Activated CD8-positive, alpha-beta memory T cell treated with anti-CD3 and anti-CD28 coated beads for 36 hours (primary cell): ENCODE results near the gene CHD2. TPM values are rescaled to one million over a fixed set of nuclear protein-coding genes. Genes with fewer than 3 reads are reported as not detected.

ENCODE experiments used
- CTCF ChIA-PET: fragments of 350-600 bp; sonication (Branson Sonifier 250); formaldehyde crosslinking; loops from one replicate; lab custom pipeline; 2021; ENCODE audit warnings: antibody characterized with exemption; lab: Charles Lee
- POLR2A ChIA-PET: fragments of 350-600 bp; sonication (Branson Sonifier 250); formaldehyde crosslinking; loops from one replicate; lab custom pipeline; 2021; ENCODE audit warnings: antibody characterized with exemption; lab: Charles Lee
- total RNA-seq, 2 experiments: library from RNA; stranded (reverse); gene quantifications; one replicate each; pipeline ENCODE4 v1.2.3, GENCODE V29; 2021

The CHD2 gene
- total RNA-seq, 2 experiments from 2014 or later: 90.6 to 92.3 TPM

DNA sequence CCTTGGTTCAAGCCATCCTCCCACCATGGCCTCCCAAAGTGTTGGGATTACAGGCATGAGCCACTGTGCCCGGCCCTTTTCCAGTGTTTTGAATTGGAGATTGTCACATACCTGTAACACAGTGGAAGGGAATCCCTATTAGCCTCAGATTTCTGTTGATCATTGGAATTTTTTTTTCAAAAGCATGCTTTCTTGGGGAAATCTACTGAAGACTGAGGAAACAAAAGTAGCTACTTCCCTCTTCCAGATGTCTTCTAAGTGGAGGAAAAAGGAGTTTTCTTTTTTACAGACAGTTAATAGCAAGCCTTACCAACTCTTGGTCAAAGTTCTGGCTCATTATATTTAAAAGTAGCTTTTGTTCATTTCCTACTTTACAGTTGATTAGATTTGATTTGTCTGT is 33.7 kb downstream of the CHD2 start:
- CTCF ChIA-PET: no interaction called here
- POLR2A ChIA-PET: interaction anchor here (1.0 kb wide), 1 partner anchor 8 kb away, joined by 3 read pairs; no protein-coding TSS in a partner anchor

DNA sequence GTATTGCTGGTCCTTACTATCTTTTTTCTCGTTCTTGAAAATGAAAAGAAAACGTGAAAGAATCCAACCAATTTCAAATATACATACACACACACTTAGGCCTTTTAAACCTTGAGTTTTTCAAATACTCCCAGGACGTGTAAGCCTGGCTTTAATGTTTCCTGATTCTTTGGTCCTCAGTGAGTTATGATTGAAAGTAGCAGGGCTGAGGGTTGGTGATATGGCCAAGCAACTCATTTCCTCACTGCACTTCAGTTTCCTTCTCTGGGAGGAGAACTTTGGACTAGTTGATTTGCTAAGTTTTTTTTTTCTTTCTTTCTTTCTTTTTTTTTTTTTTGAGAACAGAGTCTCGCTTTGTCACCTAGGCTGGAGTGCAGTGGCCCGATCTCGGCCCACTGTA is 34.6 kb downstream of the CHD2 start:
- ChIA-PET CTCF (no interaction called here), POLR2A (interaction anchor here (1.0 kb wide), 1 partner anchor 9 kb away, joined by 3 read pairs; no protein-coding TSS in a partner anchor)

- POLR2A ChIA-PET: no interaction called here
- CTCF ChIA-PET: interaction anchor here (1.2 kb wide), 1 partner anchor 140 kb away, joined by 3 read pairs; no protein-coding TSS in a partner anchor
These were observed 36.0 kb downstream of the CHD2 start for GRCh38 chr15:92936138-92936537.

DNA sequence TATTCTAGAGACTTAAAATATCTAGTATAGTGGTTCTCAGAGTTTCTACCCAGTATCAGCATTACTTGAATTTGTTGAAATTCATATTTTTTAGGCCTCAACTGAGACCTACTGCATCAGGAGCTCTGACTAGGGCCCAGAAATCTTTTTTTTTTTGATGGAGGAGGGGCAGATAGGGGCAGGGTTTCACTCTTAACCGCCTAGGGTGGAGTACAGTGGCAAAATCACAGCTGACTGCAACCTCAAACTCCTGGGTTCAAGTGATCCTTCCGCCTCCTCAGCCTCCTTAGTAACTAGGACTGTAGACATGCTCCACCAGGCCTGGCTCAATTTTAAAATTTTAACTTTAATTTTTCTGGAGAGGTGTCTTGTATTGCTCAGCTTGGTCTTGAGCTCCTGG is 36.6 kb downstream of the CHD2 start:
- ChIA-PET POLR2A (no interaction called here), CTCF (interaction anchor here (0.8 to 1.9 kb wide), 3 partner anchors 12 to 141 kb away, joined by 3 to 5 read pairs (median 3); no protein-coding TSS in a partner anchor)

DNA sequence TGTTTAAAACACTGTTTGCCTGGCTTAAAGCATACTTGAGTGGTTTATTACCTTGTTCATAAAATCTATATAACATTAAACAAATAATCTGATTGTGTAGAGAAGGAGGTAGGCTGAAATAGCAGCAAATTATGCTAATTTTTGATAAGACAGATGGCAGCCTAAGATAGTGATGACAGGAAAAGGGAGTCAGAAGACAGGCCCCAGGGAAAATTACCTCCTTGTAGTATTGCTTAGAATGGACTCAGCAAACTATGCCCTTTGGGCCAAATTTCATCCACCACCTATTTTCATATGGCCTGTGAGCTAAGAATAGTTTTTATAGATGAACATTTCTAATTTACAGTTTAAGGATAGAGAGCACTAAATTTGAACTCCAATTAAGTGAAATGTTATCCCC is 37.8 kb downstream of the CHD2 start:
- CTCF ChIA-PET: interaction anchor here (1.4 to 1.9 kb wide), 2 partner anchors 17 to 20 kb away, joined by 3 to 5 read pairs; no protein-coding TSS in a partner anchor

GRCh38 chr15:92938387-92938786 is 38.3 kb downstream of the CHD2 start:
- ChIA-PET POLR2A (no interaction called here), CTCF (interaction anchor here (1.4 to 1.9 kb wide), 2 partner anchors 17 to 21 kb away, joined by 3 to 5 read pairs; no protein-coding TSS in a partner anchor)

More for the DNA sequence above, 37.8 kb downstream of the CHD2 start:
- POLR2A ChIA-PET: no interaction called here

- POLR2A ChIA-PET: interaction anchor here (1.0 kb wide), 1 partner anchor 38 kb away, joined by 3 read pairs; no protein-coding TSS in a partner anchor
- CTCF ChIA-PET: no interaction called here
These were observed 41.5 kb downstream of the CHD2 start for GRCh38 chr15:92941668-92942067.

DNA sequence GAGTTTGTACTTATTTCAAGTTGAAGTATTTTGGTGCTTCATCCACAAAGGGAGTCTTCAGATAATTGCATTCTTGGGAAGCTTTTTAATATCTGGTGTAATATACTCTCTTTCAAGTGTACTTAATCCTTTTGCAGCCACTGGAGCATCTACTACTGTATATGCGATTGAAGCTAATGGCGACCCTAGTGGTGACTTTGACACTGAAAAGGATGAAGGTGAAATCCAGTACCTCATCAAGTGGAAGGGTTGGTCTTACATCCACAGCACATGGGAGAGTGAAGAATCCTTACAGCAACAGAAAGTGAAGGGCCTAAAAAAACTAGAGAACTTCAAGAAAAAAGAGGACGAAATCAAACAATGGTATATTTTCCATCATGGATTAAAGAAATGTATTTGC is 42.6 kb downstream of the CHD2 start:
- POLR2A ChIA-PET: no interaction called here
- CTCF ChIA-PET: no interaction called here

DNA sequence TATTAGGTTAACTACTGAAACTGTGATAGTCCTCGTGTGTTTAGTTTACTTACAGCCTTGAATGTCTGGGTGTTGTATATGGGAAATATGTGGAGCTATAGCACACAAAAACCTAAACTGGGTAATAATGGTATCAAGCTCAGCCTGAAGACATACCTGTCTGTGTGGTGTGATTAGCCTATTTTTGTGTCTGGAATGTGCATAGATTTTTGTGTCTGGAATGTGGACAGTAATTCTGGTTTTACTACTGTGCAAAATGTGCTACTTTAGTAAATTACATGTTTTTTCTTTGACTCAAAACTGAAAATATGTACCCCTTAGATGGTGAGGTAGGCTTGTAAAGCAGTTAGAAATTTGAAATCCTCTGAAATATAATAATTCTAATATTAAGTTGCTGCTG is 43.5 kb downstream of the CHD2 start:
- CTCF ChIA-PET: no interaction called here
- POLR2A ChIA-PET: no interaction called here

DNA sequence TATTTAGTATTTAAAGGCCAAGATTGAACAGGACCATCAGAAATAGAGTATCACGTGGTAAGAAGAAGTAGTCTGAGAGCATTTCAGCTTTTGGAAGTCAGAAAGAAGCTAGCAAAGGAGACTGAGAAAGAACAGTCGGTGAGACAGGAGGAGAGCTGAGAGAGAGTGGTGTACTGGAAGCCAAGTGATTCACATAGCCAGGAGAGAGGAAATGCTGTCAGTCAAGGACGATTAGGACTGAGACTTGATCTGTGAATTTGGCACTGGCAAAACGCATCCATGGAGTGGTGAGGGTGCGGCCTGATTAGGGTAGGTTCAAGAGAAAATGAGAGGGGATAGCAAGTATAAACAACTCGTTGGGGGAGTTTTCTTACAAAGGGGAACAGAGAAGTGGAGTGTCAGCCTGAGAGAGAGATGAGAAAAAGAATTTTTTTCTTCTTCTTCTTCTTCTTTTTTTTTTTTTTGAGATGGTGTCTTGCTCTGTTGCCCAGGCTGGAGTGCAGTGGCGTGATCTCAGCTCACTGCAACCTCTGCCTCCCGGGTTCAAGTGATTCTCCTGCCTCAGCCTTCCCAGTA is 44.9 kb downstream of the CHD2 start:
- ChIA-PET POLR2A (no interaction called here), CTCF (interaction anchor here (0.7 kb wide), 1 partner anchor 84 kb away, joined by 3 read pairs; no protein-coding TSS in a partner anchor)

DNA sequence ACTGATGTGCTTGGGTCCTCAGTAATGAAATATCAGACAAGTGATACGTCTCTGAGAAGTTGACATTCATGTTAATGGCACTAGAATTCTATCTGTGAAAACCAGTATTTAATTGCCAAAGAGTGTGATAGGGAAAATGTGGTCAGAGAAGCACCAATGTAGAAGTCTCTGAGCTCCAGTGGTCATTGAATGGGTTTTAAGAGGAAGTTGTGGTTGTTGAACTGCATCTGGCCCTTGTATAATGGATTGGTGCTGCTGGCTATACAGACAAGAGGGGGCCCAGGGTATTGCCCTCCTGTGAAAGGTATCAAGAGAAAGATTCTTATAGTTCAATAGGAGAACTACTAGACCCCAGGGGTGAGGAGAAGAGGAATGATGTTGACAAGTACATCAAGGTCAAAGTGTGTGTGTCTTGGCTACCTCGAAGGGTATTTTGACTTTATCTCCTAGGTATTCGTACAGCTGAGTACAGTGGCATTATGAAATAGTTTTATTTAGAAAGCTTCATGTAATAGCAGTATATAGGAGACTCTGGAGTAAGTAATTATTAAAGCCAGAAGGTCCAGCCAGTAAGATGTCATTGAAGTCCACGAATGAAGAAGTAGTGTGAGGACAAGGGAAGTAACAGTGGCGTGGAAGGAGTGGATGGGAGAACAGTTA is 47.1 kb downstream of the CHD2 start:
- ChIA-PET POLR2A (no interaction called here), CTCF (no interaction called here)

GRCh38 chr15:92949604-92950249 is 49.6 kb downstream of the CHD2 start:
- POLR2A ChIA-PET: no interaction called here
- CTCF ChIA-PET: no interaction called here

DNA sequence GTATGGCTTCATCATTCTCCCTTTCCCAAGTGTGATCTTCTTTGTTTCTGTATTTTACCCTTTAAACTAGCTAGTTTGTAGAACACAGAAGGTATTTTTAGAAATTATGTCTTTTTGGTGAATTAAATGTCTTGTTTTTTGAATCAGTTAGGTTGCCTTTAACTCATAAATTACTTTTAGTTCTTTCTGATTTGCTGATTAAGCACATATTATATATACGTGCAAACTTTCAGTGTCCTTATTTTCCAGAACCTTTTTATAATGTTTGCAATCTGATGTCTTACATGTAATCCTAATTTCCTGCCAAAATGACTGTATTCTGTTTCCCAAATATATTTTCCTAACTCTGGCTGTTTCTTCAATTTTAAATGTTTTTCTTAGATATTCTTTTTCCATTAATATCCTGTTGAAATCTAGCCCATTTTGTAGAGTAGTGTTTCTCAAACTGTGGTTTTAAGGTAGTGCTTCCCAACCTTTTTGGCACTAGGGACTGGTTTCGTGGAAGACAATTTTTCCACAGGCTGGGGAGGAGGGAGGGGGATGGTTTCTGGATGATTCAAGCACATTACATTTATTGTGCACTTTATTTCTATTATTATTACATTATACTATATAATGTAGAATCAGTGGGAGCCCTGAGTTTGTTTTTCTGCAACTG is 51.8 kb downstream of the CHD2 start:
- ChIA-PET CTCF (no interaction called here), POLR2A (no interaction called here)

DNA sequence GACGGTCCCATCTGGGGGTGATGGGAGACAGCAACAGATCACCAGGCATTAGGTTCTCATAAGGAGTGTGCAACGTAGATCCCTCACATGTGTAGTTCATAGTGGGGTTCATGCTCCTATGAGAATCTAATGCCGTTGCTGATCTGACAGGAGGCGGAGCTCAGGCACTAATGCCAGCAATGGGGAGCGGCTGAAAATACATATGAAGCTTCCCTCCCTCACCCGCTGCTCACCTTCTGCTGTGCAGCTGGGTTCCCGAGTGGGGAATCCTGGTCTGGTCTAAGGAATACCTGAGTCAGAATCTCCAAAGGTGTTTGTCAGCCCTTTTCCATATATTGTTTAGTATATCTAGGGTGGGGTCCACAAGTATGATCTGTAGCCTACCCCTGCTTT is 52.3 kb downstream of the CHD2 start:
- ChIA-PET CTCF (no interaction called here), POLR2A (no interaction called here)

GRCh38 chr15:92953566-92953965 is 53.4 kb downstream of the CHD2 start:
- POLR2A ChIA-PET: no interaction called here

GRCh38 chr15:92954002-92954401 is 53.9 kb downstream of the CHD2 start:
- ChIA-PET CTCF (interaction anchor here (0.5 kb wide), 1 partner anchor 8 kb away, joined by 4 read pairs; no protein-coding TSS in a partner anchor), POLR2A (no interaction called here)

More at GRCh38 chr15:92953566-92953965, 53.4 kb downstream of the CHD2 start:
- CTCF ChIA-PET: interaction anchor here (0.5 kb wide), 1 partner anchor 8 kb away, joined by 4 read pairs; no protein-coding TSS in a partner anchor

GRCh38 chr15:92954578-92954977 is 54.5 kb downstream of the CHD2 start:
- ChIA-PET CTCF (no interaction called here), POLR2A (no interaction called here)

DNA sequence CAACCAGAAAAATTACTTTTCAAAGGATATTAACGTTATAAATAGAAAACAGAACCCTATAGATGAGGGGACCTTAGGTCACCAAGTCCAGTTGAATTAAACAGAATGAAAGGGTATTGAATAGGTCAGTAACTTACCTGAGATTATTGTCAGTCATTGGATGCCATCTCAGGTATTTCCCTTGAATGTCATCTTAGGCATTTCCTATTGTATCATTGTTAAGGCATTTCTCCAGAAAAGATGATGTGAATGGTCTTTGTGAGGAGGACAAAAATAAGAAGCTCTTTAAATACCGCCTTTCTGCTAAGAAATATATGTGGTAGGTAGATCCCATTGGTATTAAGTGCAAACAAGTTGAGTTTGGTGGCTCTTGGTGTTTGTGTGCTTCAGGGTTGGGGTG is 55.6 kb downstream of the CHD2 start:
- CTCF ChIA-PET: interaction anchor here (1.0 kb wide), 1 partner anchor 59 kb away, joined by 3 read pairs; no protein-coding TSS in a partner anchor
- POLR2A ChIA-PET: no interaction called here

DNA sequence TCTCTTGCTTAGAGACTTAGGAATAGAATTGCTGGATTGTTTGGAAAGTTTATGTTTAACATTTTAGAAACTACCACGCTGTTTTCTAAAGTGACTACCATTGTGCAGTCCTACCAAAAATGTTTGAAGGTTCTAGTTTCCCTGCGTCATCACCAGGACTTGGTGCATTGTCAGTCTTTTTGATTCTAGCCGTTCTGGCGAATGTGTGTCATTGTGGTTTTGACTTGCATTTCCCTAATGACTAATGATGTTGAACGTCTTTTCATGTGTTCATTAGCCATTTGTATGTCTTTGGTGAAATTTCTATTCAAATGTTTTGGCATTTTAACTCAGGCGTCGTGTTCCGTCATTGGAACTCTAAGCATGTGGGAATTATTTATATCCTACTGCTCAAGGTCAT is 58.0 kb downstream of the CHD2 start:
- POLR2A ChIA-PET: no interaction called here
- CTCF ChIA-PET: no interaction called here
